ENCODE measurements around the gene PRDM10. TPM values are rescaled to one million over a fixed set of nuclear protein-coding genes. Genes with fewer than 3 reads are reported as not detected.
A peak's percentile ranks its signal among the peaks of the same experiment; 100 is the strongest.

PRDM10 gene
- total RNA-seq, 1 experiment from 2014 or later = 9.2 TPM

- peak; percentile 63; the same call in 1 of the 2 replicates for ATAC-seq
- intact Hi-C loops (cut with micrococcal nuclease) = no loop called here
- Histone ChIP-seq H3K36me3 (ENCODE audit: control insufficient read depth in 1 of 2, insufficient read depth in 2 of 2, low read length in 2 of 2) (no peaks in the 10 kb centered on the region), H3K4me2 (ENCODE audit: low read length) (no peak overlapping the region), H3K79me2 (ENCODE audit: insufficient read depth, low read length) (no peaks in the 10 kb centered on the region), H3K27me3 (ENCODE audit: insufficient read depth, low read length) (no peaks in the 10 kb centered on the region), H4K20me1 (ENCODE audit: insufficient read depth) (no peaks in the 10 kb centered on the region), H3K9me2 (ENCODE audit: insufficient read depth) (no peaks in the 10 kb centered on the region), H3K9ac (ENCODE audit: low read length) (no peak overlapping the region), H3K4me3 (replicated peaks in 1 of 2; ENCODE audit: low read depth in 1 of 2, low read length in 2 of 2) (no peak overlapping the region), H3K9me3 (ENCODE audit: control insufficient read depth in 1 of 2, insufficient read depth in 1 of 2, low read depth in 1 of 2, low read length in 2 of 2) (no peaks in the 10 kb centered on the region), H3K27ac (ENCODE audit: low read depth, low read length) (no peak overlapping the region), H2AFZ (ENCODE audit: low read depth, low read length, poor library complexity, severe bottlenecking) (no peak overlapping the region), H3K4me1 (ENCODE audit: control insufficient read depth in 1 of 2, insufficient read depth in 2 of 2, low read length in 2 of 2) (peaks cover 0 to 10% of the 10 kb centered on the region in 2 experiments; a peak in 1 of 4 replicates)
- ChIA-PET POLR2A (no interaction called here), CTCF (interaction anchor here (1.4 kb wide), 1 partner anchor 202 kb away, joined by 4 read pairs; no protein-coding TSS in a partner anchor), RAD21 (ENCODE audit: low non-redundant PET in 1 of 2, low total read pairs in 2 of 2, uncharacterized antibody in 2 of 2, unreplicated experiment in 2 of 2) (no interaction called here)
- no peak for DNase-seq (ENCODE audit: low read depth, low spot score)
- no TSS peak for BruUV-seq (replicated peaks)
- TF ChIP-seq ELF1 (IDR thresholded peaks at IDR 0.05; ENCODE audit: borderline replicate concordance, low read depth) = no peak
- TF ChIP-seq SIN3A (IDR thresholded peaks at IDR 0.05; ENCODE audit: low read depth) = no peak
Measured at GRCh38 chr11:129930296-129930695, 72.3 kb downstream of the PRDM10 start.

GRCh38 chr11:129929721-129930120 is 72.9 kb downstream of the PRDM10 start:
- no peaks in the 10 kb centered on the region for H3K79me2 ChIP-seq (ENCODE audit: insufficient read depth, low read length)
- DNase-seq (ENCODE audit: low read depth, low spot score) = no peak
- H3K4me2 ChIP-seq (ENCODE audit: low read length) = no peak overlapping the region
- intact Hi-C loops (cut with micrococcal nuclease) = no loop called here
- peaks cover 0 to 10% of the 10 kb centered on the region in 2 experiments; a peak in 1 of 4 replicates for H3K4me1 ChIP-seq (ENCODE audit: control insufficient read depth in 1 of 2, insufficient read depth in 2 of 2, low read length in 2 of 2)
- no peak for ATAC-seq
- no peak overlapping the region for H2AFZ ChIP-seq (ENCODE audit: low read depth, low read length, poor library complexity, severe bottlenecking)
- no peaks in the 10 kb centered on the region for H3K36me3 ChIP-seq (ENCODE audit: control insufficient read depth in 1 of 2, insufficient read depth in 2 of 2, low read length in 2 of 2)
- no peak overlapping the region for H3K4me3 ChIP-seq (replicated peaks in 1 of 2; ENCODE audit: low read depth in 1 of 2, low read length in 2 of 2)
- RAD21 ChIA-PET (ENCODE audit: low non-redundant PET in 1 of 2, low total read pairs in 2 of 2, uncharacterized antibody in 2 of 2, unreplicated experiment in 2 of 2) = no interaction called here
- CTCF ChIA-PET = interaction anchor here (1.4 kb wide), 1 partner anchor 203 kb away, joined by 4 read pairs; no protein-coding TSS in a partner anchor
- no peaks in the 10 kb centered on the region for H4K20me1 ChIP-seq (ENCODE audit: insufficient read depth)
- TF ChIP-seq JUND (IDR thresholded peaks at IDR 0.05) (no peak), EZH2 (IDR thresholded peaks at IDR 0.05) (no peak), POLR2A (IDR thresholded peaks at IDR 0.05; ENCODE audit: borderline replicate concordance, extremely low read depth, insufficient read depth, insufficient read length) (no peak), ATF3 (IDR thresholded peaks at IDR 0.05) (no peak), SP1 (IDR thresholded peaks at IDR 0.05; ENCODE audit: low read depth) (no peak), EZH2phosphoT487 (IDR thresholded peaks at IDR 0.05; ENCODE audit: borderline replicate concordance) (no peak), SRF (IDR thresholded peaks at IDR 0.05; ENCODE audit: low read depth) (no peak), ZBTB33 (IDR thresholded peaks at IDR 0.05; ENCODE audit: extremely low read depth, insufficient replicate concordance, low read length) (no peak), ZNF274 (IDR thresholded peaks at IDR 0.05; ENCODE audit: low read depth, low read length) (no peak), CBX3 (IDR thresholded peaks at IDR 0.05; ENCODE audit: low read depth) (no peak), POLR2AphosphoS5 (IDR thresholded peaks at IDR 0.05; ENCODE audit: low read depth, low read length) (no peak)
- H3K27ac ChIP-seq (ENCODE audit: low read depth, low read length) = no peak overlapping the region
- BruUV-seq (replicated peaks) = no TSS peak
- no peaks in the 10 kb centered on the region for H3K9me3 ChIP-seq (ENCODE audit: control insufficient read depth in 1 of 2, insufficient read depth in 1 of 2, low read depth in 1 of 2, low read length in 2 of 2)
- POLR2A ChIA-PET = no interaction called here
- H3K9me2 ChIP-seq (ENCODE audit: insufficient read depth) = no peaks in the 10 kb centered on the region
- no peak overlapping the region for H3K9ac ChIP-seq (ENCODE audit: low read length)
- H3K27me3 ChIP-seq (ENCODE audit: insufficient read depth, low read length) = no peaks in the 10 kb centered on the region
